Subcutaneous adipose tissue (tissue), 4 donors: ENCODE measurements around the gene LCN2. TPM values are rescaled to one million over a fixed set of nuclear protein-coding genes. Genes with fewer than 3 reads are reported as not detected.

ENCODE experiments used
- total RNA-seq, 4 donors: library from RNA; depleted of rRNA; stranded (reverse); fragments of >200 nt; gene quantifications; one replicate each; pipeline ENCODE4 v1.1.0, GENCODE V29; 2016
- TF ChIP-seq, protein P1 (sequence below): fragments of 450-650 bp; IDR thresholded peaks from one replicate; pipeline ENCODE4 v1.5.1; 2016; ENCODE audit warnings: low read depth, mild to moderate bottlenecking, control low read depth, antibody characterized with exemption, moderate library complexity

Gene LCN2
- total RNA-seq, 4 donors from 2014 or later, result 1.6 TPM; not detected in 3

DNA sequence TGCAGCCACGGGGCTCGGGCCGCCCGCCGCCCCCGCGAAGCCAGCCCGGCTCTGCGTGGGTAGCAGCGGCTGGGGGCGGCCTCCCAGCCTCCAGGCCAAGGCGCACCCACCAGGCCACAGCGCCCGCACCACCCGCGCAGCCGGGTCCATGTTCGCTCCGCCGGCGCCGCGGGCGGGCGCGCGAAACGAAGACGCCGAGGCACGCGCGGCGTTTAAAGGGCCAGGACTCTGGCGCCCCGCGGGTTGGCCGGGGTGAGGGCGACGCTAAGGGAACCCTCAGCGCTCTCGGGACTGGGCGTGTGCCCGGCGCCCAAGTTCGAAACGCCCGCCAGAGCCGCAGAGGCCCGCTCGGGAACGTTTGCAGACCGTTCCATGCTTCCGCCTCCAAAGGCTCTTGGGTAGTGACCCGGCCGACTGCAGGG, 21.7 kb upstream of the LCN2 start, which contains the start of gene PTGES2:
PTGES2 (minus strand) TSS at position 162 of the 422 bp plus-strand sequence; CDS start at position 150, 12 bp downstream.
- TF ChIP-seq, protein P1, sequence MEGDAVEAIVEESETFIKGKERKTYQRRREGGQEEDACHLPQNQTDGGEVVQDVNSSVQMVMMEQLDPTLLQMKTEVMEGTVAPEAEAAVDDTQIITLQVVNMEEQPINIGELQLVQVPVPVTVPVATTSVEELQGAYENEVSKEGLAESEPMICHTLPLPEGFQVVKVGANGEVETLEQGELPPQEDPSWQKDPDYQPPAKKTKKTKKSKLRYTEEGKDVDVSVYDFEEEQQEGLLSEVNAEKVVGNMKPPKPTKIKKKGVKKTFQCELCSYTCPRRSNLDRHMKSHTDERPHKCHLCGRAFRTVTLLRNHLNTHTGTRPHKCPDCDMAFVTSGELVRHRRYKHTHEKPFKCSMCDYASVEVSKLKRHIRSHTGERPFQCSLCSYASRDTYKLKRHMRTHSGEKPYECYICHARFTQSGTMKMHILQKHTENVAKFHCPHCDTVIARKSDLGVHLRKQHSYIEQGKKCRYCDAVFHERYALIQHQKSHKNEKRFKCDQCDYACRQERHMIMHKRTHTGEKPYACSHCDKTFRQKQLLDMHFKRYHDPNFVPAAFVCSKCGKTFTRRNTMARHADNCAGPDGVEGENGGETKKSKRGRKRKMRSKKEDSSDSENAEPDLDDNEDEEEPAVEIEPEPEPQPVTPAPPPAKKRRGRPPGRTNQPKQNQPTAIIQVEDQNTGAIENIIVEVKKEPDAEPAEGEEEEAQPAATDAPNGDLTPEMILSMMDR, result no peak

DNA sequence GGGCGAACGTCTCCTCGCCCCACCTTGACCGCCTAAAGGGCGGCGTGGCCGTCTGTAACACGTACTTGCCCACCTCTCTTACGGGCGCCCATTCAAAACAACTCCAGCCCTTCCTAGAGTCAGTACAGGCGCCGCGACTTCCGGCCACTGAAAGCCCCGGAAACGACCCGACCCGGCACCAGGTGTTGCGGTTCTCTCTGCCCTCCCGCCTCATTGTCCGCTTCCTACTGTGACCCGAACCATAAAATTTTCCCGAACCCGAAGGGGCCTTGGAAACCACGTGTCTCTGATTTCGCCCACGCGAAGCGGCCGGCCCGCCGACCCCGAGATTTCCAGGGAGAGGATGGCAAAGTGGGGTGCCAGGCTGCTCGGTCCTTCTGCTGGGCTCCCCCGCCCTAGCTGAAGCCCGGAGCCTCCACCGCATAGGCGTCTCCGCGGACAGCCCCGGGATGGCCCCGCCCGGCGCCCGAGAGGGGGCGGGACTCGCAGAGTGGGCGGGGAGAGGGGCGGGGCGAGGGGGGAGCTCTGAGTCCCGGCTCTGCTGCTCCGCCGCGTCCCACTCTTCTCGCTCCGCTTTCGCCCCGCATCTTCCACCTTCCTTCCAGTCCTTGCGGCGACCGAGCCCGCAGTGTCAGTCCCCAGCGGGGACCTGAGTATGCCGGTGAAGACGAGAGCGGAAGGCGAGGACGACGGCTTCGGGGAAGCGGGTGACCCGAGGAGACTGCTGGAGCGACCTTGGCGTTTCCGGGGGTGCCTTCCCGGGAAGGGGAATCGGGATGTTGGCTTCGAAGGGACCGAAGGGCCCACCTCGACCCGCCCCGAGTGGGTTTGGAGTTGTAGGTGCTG, 21.0 kb upstream of the LCN2 start:
- TF ChIP-seq, protein P1, result no peak

DNA sequence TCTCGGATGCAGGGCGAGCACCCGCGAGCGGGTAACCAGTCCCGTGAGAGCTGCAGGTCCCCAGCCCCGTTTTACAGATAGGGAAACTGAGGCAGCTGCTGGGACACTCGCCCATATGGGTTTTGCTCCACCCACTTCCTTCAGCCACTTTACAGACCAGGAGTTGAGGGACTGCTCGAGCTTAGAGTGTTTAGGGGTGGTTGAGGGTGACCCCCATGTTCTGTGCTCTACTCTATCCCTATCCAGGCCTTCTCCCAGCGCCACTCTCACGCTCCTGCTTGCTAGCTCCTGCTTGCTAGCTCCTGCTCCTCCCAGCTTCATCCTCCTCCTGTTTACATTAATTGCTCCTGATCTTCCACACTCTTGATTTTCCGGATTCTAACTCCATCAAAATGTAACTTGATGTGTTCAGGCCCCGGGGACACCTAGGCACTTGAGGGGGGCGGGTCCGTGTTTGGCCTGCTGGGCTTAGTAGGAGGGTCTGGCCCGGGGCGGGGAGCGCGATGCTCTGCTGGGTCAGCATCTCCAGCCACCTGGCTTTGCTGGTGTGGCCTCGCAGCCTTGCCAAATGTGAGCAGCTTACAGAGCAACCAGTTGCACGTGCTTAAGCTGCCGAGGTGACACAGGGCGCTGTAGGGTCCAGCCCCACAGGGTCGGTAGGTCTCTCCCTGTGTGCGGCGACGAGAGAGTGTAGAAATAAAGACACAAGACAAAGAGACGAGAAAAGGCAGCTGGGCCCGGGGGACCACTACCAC, 20.2 kb upstream of the LCN2 start:
- TF ChIP-seq, protein P1, result no peak

DNA sequence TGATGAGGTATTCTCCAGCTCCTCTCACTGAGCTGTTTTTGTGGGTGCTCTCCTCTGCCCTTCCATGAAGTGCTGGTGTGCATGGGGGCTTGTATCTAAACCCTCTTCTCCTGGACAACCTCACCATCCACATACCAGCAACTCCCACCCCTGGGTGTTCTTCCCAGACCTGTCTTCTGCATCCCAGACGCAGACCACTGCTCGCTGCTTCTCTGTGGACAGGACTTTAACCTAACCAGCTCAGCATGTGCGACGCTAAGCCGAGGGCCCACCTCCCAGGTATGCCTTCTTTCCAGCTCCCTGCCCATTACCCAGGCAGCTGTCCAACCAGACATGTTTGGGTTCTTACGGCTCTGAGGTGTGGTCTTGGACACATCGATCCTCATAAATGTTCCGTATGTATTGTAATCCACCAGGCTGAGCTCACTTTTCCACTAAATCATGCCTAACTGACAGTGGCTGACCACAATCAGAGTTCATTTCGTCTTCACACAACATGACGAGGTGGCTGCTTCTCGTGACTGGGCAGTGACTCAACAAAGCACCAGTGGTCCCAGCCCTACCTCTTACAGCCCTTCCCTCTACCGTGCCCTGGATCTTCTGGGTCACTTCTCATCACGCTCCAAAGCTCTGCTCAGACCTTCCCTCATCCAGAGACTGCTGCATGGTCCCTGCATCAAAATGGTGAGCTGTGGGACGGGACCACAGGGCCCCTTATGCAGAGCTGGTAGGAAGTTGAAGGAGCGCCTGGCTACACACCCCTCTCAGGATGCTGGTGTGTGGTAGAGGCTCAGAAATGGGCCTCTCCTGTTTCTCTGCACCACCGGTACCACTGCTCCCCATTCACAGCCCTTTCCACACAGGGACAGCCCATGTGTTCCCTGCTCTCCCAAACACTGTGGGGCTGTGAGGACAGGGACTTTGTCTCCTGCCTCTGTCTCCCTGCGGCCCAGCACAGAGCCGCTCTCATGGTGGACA, 12.1 kb upstream of the LCN2 start:
- TF ChIP-seq, protein P1, result no peak

DNA sequence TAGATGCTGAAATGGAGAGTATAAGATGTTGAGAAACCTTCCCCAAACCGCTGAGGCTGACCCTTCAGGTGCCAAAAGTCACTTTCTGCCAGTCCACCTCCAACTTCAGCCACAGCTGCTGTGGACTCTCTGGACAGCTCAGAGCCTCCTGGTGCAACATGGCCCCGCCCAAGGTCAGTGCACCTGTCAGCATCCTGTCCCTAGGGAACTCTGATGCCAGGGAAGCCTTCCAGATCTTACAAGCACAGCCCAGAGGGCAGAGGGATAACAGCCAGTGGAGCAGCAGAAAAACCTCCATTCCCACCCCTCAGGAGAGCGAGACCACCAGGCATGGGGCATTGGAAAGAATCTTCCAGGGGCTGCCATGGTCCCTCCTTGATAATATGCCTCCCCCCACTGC, 11.3 kb upstream of the LCN2 start:
- TF ChIP-seq, protein P1, result no peak

DNA sequence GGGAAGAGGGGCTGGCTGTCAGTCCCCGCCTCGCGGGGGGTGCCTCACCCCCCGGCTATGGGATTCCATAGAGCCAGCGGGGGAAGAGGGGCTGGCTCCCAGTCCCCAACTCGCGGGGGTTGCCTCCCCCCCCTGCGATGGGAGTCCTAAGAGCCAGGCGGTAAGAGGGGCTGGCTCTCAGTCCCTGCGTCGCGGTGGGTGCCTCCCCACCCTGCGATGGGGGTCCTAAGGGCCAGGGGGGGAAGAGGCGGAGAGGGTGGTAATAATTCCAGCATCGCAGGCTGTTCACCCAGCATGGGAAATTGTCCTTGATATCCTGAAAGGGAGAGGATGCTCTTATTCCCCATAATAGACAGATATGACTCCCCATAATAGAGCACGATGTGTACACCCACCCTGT, 9.6 kb upstream of the LCN2 start:
- TF ChIP-seq, protein P1, result no peak
